Peyer's patch (tissue), 4 donors: ENCODE measurements around the gene LRRC9.

Source experiments
- CTCF ChIP-seq, 6 experiments: fragments of 450-650 bp in 4 of 6; fragments of 200-600 bp in 2 of 6; sonication (generic) in 1 of 6; IDR thresholded peaks; one replicate each; pipeline ENCODE4 v1.5.1; 2017 to 2019; ENCODE audit warnings: antibody characterized with exemption in 6 of 6, mild to moderate bottlenecking in 3 of 6, moderate library complexity in 1 of 6
- POLR2A ChIP-seq, 2 donors: fragments of 450-650 bp; IDR thresholded peaks; one replicate each; pipeline ENCODE4 v1.5.1; 2017; ENCODE audit warnings: antibody characterized with exemption in 2 of 2, mild to moderate bottlenecking in 2 of 2, moderate library complexity in 2 of 2

- no peak for TF ChIP-seq CTCF (IDR thresholded peaks at IDR 0.05)
- no peak for TF ChIP-seq POLR2A (IDR thresholded peaks at IDR 0.05)
Measured at GRCh38 chr14:59904184-59904583, 15.8 kb upstream of the LRRC9 start.
